ENCODE results near the gene LYST.

Gene LYST

GRCh38 chr1:235898126-235898525 lies 31.4 kb upstream of the LYST start:
- TF ChIP-seq CTCF (IDR thresholded peaks at IDR 0.05; ENCODE audit: low read depth, low read length), result no peak
- DNase-seq (ENCODE audit: low read depth in 2 of 2), result peak; percentile 36 to 53
- H3K4me3 ChIP-seq (replicated peaks in 1 of 2; ENCODE audit: low read depth in 2 of 2, low read length in 2 of 2), result no peak overlapping the region

- no peak for TF ChIP-seq CTCF (IDR thresholded peaks at IDR 0.05; ENCODE audit: low read depth, low read length)
- H3K4me3 ChIP-seq (replicated peaks in 1 of 2; ENCODE audit: low read depth in 2 of 2, low read length in 2 of 2), result no peak overlapping the region
- no peak for DNase-seq (ENCODE audit: low read depth in 2 of 2)
Measured at GRCh38 chr1:235893840-235894239, 27.1 kb upstream of the LYST start.

GRCh38 chr1:235892734-235893413 lies 26.2 kb upstream of the LYST start:
- no peak overlapping the region for H3K4me3 ChIP-seq (replicated peaks in 1 of 2; ENCODE audit: low read depth in 2 of 2, low read length in 2 of 2)
- DNase-seq (ENCODE audit: low read depth in 2 of 2), result no peak
- no peak for TF ChIP-seq CTCF (IDR thresholded peaks at IDR 0.05; ENCODE audit: low read depth, low read length)

- no peak for TF ChIP-seq CTCF (IDR thresholded peaks at IDR 0.05; ENCODE audit: low read depth, low read length)
- no peak for DNase-seq (ENCODE audit: low read depth in 2 of 2)
Measured at GRCh38 chr1:235892202-235892601, 25.5 kb upstream of the LYST start.

GRCh38 chr1:235888119-235888643 lies 21.5 kb upstream of the LYST start:
- no peak overlapping the region for H3K4me3 ChIP-seq (replicated peaks in 1 of 2; ENCODE audit: low read depth in 2 of 2, low read length in 2 of 2)
- DNase-seq (ENCODE audit: low read depth in 2 of 2), result no peak
- no peak for TF ChIP-seq CTCF (IDR thresholded peaks at IDR 0.05; ENCODE audit: low read depth, low read length)

More at GRCh38 chr1:235892202-235892601, 25.5 kb upstream of the LYST start:
- H3K4me3 ChIP-seq (replicated peaks in 1 of 2; ENCODE audit: low read depth in 2 of 2, low read length in 2 of 2), result no peak overlapping the region

- H3K4me3 ChIP-seq (replicated peaks in 1 of 2; ENCODE audit: low read depth in 2 of 2, low read length in 2 of 2), result no peak overlapping the region
- no peak for DNase-seq (ENCODE audit: low read depth in 2 of 2)
- no peak for TF ChIP-seq CTCF (IDR thresholded peaks at IDR 0.05; ENCODE audit: low read depth, low read length)
Measured at GRCh38 chr1:235887676-235888075, 21.0 kb upstream of the LYST start.
